HG03469 (cell line): ENCODE results near the gene UCP2.

Source experiments
- ATAC-seq: cut with Tn5 transposase; IDR thresholded peaks from one replicate; pipeline ENCODE4 v1.9.1; 2021; ENCODE audit warnings: mild to moderate bottlenecking, moderate library complexity, moderate number of reproducible peaks; ENCODE audit not compliant: unreplicated experiment

The UCP2 gene

DNA sequence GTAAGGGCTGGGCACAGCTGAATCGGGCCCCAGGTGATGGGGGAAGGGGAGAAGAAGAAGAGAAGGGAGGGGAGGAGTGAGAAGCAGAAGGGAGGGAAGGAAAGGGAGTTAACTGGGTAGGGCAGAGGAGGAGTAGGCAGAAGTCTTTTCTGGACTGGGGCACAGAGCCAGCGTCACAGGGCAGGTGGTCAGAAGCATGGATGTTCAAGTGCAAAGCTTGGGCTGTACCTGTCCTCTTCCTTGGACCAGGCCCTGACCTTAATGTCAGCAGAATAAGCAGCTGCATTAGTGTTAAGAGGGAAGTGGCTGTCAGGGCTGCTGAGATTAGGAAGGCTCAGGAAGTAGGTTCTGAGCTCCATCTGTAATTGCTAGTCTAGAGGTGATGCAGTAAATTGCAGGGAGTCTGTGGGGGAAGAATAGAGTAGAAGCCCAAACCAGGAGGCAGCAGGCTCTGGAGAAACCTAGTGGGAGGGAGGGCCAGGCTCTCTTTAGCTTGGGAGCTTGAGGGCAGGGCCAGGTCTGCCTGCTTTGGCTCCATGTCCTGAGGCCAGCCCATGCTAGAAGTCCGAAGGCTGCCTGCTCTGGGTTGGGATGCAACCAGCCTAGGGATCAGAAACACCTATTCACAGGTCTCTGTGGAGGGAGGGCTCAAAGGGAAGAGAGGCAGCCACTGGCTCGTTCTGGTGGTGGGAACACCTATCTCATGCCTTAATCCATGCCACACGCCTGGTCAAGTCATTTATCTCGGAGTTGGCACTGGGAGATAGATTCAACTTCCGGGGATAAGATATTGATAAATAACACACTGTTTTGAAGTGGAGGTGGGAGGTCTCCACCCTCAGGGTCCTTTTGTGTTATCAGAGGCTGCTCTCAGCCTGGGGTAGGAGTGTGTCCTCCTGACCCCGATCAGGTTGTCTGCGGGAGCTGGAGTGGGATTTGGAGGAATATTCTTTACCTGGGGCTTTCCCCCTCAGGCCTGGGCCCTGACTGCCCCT, 28.0 kb upstream of the UCP2 start:
- ATAC-seq = no peak

DNA sequence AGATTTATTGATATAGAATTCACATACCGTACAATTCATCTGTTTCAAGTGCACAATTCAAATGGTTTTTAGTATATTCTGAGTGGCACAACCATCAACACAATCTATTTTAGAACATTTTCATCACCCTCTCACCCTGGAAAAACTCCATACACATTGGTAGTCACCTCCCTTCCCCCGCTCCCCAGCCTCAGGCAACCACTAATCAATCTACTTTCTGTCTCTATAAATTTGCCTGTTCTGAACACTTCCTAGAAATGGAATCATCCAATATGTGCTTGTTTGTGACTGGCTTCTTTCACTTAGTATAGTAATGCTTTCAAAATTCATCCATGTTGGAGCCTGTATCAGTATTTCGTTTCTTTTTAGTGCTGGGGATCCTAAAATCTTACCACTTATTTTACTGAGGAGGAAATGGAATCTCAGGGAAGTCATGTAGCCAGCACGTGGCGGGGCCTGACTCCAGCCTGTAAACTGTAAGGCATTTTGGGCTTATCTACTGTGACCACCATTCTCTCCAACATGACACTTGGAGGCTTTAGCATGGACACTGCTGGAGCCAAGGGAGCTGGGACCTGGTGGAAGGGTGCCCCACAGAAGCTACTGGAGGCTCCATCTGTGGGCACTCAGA, 27.1 kb upstream of the UCP2 start:
- no peak for ATAC-seq

GRCh38 chr11:74009230-74009547, 26.5 kb upstream of the UCP2 start:
- no peak for ATAC-seq

GRCh38 chr11:74008373-74009229, 26.0 kb upstream of the UCP2 start, which contains the start of gene UCP3:
Gene UCP3 (minus strand): TSS chr11:74009085. CDS start chr11:74007042, 2,043 bp downstream.
- ATAC-seq = no peak

GRCh38 chr11:74007691-74008372, 25.2 kb upstream of the UCP2 start:
- no peak for ATAC-seq

DNA sequence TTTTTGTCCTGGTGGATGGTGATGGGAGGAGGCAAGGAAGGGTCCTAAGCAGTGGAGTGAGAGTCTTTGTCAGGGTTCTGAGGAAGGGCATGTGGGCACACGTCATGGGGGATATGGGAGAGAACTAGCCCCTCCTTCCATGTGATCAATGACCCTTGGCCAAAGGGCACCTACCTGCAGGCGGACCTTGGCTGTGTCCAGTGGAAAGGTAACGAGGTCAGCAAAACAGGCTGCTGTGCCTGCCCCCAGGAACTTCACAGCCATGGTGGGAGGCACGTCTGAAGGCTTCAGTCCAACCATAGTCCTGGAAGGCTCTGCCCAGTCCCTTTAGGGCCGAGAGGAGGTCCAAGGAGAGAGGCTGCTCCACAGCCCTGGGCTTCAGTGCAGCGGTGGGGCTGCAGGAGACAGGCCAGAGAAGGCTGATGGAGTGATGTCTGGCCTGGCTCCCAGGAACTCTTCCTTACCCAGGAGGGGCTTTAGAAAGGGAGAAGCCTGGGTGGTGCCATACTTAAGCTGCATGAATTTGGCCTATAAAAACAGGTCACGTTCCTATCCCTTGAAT, 24.2 kb upstream of the UCP2 start:
- no peak for ATAC-seq

GRCh38 chr11:74005721-74006517, 23.3 kb upstream of the UCP2 start:
- ATAC-seq = no peak

DNA sequence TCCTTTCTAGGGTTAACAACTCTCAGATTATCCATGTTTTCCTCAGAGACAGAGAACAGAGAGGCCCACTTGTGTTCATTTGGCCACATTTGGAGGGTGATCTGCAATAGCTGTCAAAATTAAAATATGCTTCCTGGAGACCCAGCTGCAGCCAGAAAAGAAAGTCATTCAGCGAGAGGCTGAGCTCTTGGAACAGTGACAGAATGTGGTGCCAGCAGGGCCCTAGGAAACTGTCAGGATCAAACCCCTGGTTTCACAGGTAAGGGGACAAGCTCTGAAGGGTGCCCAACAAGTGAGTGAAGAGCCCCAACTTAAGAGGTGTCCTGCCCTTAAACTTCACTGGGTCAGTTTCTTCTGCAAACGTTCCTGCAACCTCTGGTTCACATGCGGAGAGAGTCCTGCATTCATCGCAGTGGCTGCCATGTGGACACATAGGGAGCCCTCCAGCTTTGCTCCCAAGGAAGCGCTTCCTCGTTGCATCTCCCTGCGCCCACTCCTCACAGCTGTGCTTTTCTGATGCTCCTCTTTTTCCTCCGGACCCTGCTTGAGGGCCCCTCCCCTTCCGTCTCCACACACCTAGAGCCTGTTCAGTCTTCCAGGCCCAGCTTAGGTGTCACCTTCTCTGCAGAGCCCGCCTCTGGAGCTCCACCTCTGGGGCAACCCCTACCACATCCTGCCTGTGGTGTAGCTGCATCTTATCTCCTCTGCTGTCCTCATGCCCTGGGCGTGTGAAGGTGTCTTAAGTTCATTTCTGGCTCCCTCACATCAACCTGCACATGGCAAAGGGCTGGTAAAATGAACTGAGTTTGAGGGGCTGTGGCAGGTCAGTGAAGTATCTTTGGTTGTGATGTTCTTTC, 22.3 kb upstream of the UCP2 start:
- ATAC-seq = no peak

DNA sequence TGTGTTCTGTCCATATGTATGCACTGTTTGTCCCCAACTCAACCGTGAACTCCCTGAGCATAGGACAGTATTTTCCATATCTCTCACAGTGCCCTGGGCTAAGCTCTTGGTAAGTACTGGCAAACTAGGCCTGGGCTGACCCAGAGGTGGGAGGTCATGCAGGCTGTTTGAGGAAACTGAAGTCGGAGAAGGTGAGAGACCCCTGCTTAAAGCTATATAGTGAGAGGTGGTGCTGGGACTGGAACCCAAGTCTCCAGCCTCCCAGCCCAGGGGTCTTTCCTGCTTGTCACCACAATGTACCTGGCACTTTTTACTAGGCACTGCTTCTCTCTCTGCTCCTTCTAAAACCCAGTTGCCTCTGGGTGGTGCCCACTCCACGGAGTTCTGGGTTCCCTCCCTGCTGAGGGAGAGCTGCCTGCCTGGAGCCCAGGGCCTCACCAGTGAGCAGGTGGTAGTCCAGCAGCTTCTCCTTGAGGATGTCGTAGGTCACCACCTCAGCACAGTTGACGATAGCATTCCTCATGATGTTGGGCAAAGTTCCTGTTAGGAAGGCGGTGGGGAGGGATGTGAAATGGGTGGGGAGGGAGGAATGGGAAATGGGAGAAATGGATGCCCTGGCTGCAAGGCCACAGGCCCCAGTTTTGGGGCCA, 21.5 kb upstream of the UCP2 start:
- no peak for ATAC-seq

DNA sequence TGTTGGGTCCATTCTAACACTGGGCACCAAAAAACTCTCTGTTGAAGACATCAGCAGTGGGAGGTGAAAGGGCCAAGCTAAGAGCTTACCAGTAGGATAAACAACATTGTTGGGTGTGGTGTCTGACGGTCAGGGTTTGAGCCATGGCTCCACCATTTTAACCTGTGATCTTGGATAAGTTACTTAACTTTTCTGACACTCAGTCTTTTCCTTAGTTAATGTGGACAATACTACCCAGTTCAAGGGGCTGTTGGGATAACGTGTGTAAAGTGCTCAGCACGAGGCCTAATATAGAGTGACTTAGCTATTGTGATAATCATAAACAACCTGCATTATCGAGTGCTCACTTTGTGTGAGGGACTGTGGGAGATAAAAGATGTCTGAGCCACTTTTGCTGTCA, 20.2 kb upstream of the UCP2 start:
- no peak for ATAC-seq

GRCh38 chr11:74001822-74002286, 19.2 kb upstream of the UCP2 start:
- ATAC-seq = no peak

DNA sequence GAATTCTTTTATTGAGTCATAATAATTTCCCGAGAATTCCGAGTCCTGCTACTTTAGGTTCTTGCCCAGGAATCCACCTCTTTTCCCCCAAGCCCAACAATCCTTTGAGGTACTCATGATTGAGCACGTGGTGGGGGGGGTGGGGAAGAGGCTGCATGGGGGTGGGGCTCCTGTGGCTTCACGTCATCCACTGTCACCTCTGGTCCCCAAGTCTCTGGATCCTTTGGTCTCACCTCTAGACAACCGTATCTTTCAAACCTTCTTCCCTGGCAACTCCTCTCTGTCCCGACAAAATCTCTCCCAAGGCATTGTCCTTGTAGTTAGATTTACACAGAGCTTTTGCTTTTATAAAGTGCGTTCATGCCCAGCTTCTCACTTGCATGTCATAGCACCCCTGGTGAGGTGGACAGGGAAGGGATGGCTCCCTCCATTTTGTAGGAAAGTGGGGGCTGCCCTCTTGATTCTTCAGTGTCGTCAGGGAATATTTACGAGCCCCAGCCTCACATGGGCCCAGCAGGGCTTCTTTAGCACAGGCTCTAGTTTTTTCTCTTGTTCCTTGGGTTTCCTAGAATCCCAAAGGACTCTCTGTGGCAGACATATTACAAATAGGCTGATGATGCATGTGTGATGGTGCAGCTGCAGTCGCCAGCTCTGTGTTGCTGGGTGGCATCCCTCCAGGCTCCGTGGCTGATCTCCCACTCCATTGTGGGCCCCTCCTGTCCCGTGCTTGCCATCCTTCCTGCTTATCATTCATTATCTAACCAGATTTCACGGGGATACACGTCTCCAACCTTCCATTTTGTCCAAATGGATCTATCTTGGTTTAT, 17.9 kb upstream of the UCP2 start:
- ATAC-seq = no peak

DNA sequence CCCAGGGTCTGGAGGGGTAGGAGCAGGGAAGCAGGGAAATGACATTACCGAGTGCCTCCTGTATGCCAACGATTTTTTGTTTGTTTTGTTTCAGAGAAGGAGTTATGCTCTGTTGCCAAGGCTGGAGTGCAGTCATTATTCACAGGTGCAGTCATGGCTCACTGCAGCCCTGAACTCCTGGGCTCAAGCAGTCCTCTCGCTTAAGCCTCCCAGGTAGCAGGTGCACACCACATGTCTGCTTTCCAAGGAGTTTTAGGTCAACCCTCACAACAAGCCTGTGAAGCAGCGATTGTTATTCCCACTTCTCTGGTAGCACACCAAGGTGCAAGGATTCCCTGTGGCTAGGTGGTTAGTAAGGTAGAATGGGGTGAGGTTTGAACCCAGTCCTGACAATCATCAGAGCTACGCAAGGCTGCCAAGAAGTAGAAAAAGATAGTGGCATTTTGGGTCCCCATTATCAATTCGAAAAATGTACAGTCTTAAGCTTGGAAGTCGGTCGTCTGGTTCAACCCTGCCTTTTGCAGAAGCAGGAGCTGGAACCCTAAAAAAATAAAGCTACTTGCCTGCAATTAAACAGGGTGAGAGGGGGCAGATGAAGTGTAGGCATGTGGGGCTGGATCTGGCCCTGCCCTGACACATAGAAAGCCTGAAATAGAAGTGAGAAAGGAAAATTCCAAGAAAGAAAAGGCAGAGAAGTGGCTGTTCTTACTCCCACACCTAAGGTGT, 17.1 kb upstream of the UCP2 start:
- ATAC-seq = no peak

DNA sequence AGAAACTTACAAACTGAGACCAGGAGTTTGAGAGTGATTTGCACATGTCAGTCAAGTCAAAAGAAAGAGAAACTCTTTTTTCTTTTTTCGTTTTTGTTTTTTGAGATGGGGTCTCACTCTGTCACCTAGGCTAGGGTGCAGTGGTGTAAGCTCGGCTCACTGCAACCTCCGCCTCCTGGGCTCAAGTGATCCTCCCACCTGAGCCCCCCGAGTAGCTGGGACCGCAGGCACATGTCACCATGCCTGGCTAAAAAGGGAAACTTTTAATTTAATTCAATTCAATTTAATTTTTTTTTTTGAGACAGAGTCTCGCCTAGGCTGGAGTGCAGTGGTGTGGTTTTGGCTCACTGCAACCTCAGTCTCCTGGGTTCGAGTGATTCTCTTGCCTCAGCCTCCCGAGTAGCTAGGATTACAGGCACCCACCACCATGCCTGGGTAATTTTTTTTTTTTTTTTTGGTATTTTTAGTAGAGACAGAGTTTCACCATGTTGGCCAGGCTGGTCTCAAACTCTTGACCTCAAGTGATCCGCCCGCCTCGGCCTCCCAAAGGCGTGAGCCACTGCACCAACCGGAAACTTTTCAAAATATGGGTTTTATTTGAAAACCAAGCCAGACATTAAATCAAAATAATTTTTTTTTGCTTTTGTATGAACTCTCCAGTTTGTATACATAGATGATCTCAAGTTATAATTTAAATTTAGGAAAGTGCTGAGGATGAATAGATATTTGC, 16.4 kb upstream of the UCP2 start:
- ATAC-seq = no peak

- no peak for ATAC-seq
Observed at GRCh38 chr11:73997120-73997770, 14.6 kb upstream of the UCP2 start.
